AG10803 (cell line): ENCODE results near the gene IL5.
A peak's percentile ranks its signal among the peaks of the same experiment; 100 is the strongest.
"Not testable (repeated sequence)": the region's sequence is repeated elsewhere in the genome, so short reads cannot be mapped to it uniquely, and the experiment has no call there.

Experiments used
- DNase-seq: peaks from one replicate; pipeline ENCODE4 v3.0.0; 2010; ENCODE audit warnings: low read depth
- H3K4me3 ChIP-seq: 2 replicates; pipeline ENCODE4 v1.5.1; 2011; ENCODE audit warnings: mild to moderate bottlenecking, low read length, control low read depth
- TF ChIP-seq, protein P1 (sequence below): conservative IDR thresholded peaks from 2 replicates; pipeline ENCODE4 v1.5.1; 2011; ENCODE audit warnings: mild to moderate bottlenecking, low read length, control low read depth, inconsistent platforms

IL5 gene

DNA sequence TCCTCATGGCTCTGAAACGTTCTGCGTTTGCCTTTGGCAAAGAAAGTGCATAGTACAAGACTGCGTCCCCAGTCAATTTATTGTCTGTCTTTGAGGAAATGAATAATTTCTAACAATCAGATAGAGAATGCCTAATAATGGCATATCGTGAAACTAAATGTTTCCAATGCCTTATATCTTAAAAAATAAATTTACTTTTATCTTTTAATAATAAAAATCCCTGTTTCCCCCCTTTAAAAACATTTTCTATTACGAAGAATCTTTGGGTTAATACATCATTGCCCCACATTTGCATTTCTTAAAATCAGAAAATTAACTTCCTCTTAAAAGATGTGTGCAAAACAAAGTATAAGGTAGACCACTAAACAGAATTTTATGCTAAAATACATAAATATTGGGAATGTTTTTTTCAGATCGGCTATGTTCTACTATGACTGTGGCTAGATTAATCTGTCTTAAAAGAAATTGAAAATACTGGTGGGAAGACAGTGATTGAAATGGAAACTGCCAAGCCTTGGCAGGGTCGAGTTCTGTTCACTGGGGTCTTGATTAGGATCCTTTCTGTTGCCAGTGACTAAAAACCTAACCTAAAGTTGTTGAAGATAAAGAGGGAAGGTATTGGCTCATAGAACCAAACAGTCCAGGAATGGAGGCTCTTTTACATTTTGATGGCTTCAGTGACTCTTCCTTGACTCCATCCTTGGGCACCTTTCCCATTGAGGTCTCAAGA, at the start of gene IL5:
IL5 (minus strand) TSS at position 51 of the 730 bp plus-strand sequence; CDS start at position 7, 44 bp downstream.
- no peak for DNase-seq
- TF ChIP-seq, protein P1, sequence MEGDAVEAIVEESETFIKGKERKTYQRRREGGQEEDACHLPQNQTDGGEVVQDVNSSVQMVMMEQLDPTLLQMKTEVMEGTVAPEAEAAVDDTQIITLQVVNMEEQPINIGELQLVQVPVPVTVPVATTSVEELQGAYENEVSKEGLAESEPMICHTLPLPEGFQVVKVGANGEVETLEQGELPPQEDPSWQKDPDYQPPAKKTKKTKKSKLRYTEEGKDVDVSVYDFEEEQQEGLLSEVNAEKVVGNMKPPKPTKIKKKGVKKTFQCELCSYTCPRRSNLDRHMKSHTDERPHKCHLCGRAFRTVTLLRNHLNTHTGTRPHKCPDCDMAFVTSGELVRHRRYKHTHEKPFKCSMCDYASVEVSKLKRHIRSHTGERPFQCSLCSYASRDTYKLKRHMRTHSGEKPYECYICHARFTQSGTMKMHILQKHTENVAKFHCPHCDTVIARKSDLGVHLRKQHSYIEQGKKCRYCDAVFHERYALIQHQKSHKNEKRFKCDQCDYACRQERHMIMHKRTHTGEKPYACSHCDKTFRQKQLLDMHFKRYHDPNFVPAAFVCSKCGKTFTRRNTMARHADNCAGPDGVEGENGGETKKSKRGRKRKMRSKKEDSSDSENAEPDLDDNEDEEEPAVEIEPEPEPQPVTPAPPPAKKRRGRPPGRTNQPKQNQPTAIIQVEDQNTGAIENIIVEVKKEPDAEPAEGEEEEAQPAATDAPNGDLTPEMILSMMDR = no peak
- H3K4me3 ChIP-seq = no peak within 1 kb of the TSS

- H3K4me3 ChIP-seq = no peak overlapping the region
- TF ChIP-seq, protein P1 = no peak
- no peak for DNase-seq
Observed at GRCh38 chr5:132592521-132592920, 49.2 kb upstream of the IL5 start.

DNA sequence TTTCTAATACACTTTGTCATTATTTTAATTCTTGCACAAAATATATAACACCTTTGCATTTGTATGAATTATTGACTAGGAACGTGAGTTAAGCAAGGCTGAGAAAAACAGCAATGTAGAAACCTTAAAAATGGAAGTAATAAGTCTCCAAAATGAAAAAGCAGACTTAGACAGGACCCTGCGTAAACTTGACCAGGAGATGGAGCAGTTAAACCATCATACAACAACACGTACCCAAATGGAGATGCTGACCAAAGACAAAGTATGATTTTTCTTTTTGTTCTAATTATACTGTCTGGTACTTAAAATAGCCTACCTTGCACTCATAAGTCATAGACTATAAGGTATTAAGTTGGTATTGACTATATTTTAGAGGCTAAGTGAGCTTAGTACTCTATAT, 47.8 kb upstream of the IL5 start:
- H3K4me3 ChIP-seq = no peak overlapping the region
- peak; percentile 4 for DNase-seq
- TF ChIP-seq, protein P1 = peak; percentile 25

DNA sequence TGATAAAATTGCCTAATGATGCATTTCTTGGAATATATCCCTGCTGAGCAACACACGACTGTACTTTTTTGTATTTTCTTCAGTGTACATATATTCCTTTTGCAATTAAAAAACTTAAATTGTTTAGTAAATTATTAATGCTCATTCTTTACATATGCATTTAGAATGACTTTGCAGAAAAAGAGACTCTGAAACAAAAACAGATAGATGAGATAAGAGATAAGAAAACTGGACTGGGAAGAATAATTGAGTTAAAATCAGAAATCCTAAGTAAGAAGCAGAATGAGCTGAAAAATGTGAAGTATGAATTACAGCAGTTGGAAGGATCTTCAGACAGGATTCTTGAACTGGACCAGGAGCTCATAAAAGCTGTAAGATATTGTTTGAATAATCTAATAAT, 46.1 kb upstream of the IL5 start:
- DNase-seq = no peak
- TF ChIP-seq, protein P1 = no peak
- H3K4me3 ChIP-seq = no peak overlapping the region

- H3K4me3 ChIP-seq = no peak overlapping the region
- TF ChIP-seq, protein P1 = no peak
- DNase-seq = no peak
Observed at GRCh38 chr5:132586063-132586462, 42.7 kb upstream of the IL5 start.

DNA sequence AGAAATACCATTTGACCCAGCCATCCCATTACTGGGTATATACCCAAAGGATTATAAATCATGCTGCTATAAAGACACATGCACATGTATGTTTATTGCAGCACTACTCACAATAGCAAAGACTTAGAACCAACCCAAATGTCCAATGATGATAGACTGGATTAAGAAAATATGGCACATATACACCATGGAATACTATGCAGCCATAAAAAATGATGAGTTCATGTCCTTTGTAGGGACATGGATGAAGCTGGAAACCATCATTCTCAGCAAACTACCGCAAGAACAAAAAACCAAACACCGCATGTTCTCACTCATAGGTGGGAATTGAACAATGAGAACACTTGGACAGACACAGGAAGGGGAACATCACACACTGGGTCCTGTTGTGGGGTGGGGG, 41.2 kb upstream of the IL5 start:
- DNase-seq = not testable (repeated sequence)

GRCh38 chr5:132576123-132576522, 32.8 kb upstream of the IL5 start:
- no peak overlapping the region for H3K4me3 ChIP-seq
- no peak for DNase-seq
- TF ChIP-seq, protein P1 = no peak

More for the DNA sequence above, 41.2 kb upstream of the IL5 start:
- H3K4me3 ChIP-seq = not testable (repeated sequence)

DNA sequence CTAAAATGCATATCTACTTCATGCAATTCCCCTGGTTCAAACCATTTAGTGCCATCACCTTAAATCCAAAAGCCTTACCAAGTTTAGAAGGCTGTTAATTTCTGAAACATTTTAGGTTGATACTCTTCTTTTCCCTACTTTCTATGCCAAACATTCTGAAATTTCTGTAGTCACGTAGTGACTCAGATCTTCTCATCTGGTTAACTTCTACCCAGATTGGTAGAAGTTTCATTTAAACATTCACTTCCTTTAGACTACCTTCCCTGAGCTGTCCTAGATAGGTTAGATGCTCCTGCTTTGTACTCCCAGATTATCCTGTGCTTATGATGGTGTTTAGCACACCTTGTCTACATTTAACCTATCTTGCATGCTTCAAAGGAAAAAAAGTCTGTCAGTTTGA, 23.3 kb upstream of the IL5 start:
- DNase-seq = no peak
- no peak overlapping the region for H3K4me3 ChIP-seq
- TF ChIP-seq, protein P1 = no peak

DNA sequence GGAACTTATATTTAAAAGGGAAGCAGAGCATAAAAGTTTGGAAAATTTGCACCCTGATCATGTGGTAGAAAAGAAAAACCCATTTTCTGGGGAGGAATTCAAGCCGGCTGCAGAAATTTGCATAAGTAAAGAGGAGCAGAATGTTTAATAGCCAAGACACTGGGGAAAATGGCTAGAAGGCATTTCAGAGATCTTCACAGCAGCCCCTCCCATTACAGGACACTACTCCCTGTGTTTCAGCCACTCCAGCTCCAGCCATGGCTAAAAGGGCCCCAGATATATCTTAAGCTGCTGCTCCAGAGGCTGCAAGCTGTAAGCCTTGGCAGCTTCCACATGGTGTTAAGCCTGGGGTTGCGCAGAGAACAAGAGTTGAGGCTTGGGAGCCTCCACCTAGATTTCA, 21.2 kb upstream of the IL5 start:
- not testable (repeated sequence) for DNase-seq, H3K4me3 ChIP-seq
